ENCODE data around the gene TINAGL1.

TINAGL1 gene

GRCh38 chr1:31627930-31628559, 51.7 kb downstream of the TINAGL1 start:
- DNase-seq (ENCODE audit: low spot score), result no peak

DNA sequence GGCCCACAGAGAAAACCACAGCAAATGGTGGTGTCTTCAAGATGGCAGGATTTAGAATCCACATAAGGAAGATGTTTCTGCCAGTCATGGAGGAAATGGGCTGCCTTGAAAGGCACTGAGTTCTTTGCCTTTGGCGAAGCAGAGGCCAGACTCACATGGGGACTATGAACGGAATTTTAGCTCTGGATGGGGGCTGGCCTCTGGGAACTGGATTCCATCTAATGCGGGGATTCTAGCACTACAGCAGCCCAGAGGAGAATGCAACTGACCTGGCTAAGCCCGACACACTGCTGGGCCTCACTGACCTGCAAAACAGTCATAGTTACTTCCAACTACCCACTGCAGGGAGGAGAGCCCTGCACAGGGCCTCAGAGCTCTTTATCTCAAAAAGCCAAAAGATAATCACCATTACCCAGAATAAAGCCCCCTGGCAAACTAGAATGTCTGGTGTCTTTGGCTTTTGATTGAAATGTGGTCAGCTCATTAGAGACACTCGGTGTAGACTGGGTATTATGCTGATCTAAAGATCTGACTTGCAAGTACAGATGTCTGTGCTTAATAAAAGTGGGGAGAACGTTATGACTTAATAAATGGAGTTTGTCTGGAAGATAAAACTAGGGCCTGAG, 52.7 kb downstream of the TINAGL1 start:
- DNase-seq (ENCODE audit: low spot score), result no peak

GRCh38 chr1:31632649-31633048, 56.3 kb downstream of the TINAGL1 start:
- DNase-seq (ENCODE audit: low spot score), result no peak

- no peak for DNase-seq (ENCODE audit: low spot score)
Measured at GRCh38 chr1:31633117-31633516, 56.8 kb downstream of the TINAGL1 start.

Measured in kidney capillary endothelial cell (primary cell).